A549 (cell line): Measurements from ENCODE around the gene LCN9. TPM values are rescaled to one million over a fixed set of nuclear protein-coding genes. Genes with fewer than 3 reads are reported as not detected.

ENCODE experiments used
- ATAC-seq, 2 experiments: fragments of 200-7000 bp in 1 of 2; fragments of >200 bp in 1 of 2; cut with Nextera tagmentation in 1 of 2; cut with Tn5 transposase in 1 of 2; 3 replicates each; pipeline versions ENCODE4 v1.8.0 to v1.9.1; 2018 to 2020; ENCODE audit warnings: mild to moderate bottlenecking in 1 of 2, moderate library complexity in 1 of 2
- CTCF ChIA-PET: fragments of 300-600 bp; sonication (Branson Sonifier 250); formaldehyde crosslinking; extraction: SDS; loops from one replicate; lab custom pipeline; 2021; ENCODE audit warnings: antibody characterized with exemption, inconsistent platforms; lab: Yijun Ruan, JAX
- POLR2A ChIA-PET: fragments of 350-600 bp; formaldehyde crosslinking; extraction: SDS; loops from one replicate; lab custom pipeline; 2021; ENCODE audit warnings: antibody characterized with exemption, inconsistent platforms; lab: Yijun Ruan, JAX
- DNase-seq, 2 experiments: peaks; one replicate each; pipeline versions ENCODE4 v3.0.0 to v3.0.0-alpha.2; 2011 to 2016; ENCODE audit warnings: low read depth in 1 of 2, low spot score in 1 of 2
- FAIRE-seq: peaks from 2 replicates; lab custom pipeline; 2011; peaks lifted over from hg19 to GRCh38; lab: Jason Lieb, UNC
- H3K27ac ChIP-seq, 2 experiments: fragments of >200 bp; sonication (Bioruptor Twin); formaldehyde crosslinking; 3 replicates each; pipeline ENCODE4 v1.5.1; 2016 to 2017
- H3K4me1 ChIP-seq: fragments of >200 bp; sonication (Bioruptor Twin); formaldehyde crosslinking; 3 replicates; pipeline ENCODE4 v1.6.1; 2016
- H3K4me2 ChIP-seq: fragments of >200 bp; sonication (Bioruptor Twin); formaldehyde crosslinking; 3 replicates; pipeline ENCODE4 v1.6.1; 2016
- H3K4me3 ChIP-seq: fragments of >200 bp; sonication (Bioruptor Twin); formaldehyde crosslinking; 3 replicates; pipeline ENCODE4 v1.5.1; 2016
- H3K9me3 ChIP-seq: fragments of >200 bp; sonication (Bioruptor Twin); formaldehyde crosslinking; 3 replicates; pipeline ENCODE4 v1.6.1; 2016
- CBX2 ChIP-seq: fragments of 200-600 bp; sonication (generic); IDR thresholded peaks from 2 replicates; pipeline ENCODE4 v1.6.1; 2016; ENCODE audit warnings: low read depth, mild to moderate bottlenecking, borderline replicate concordance
- CEBPB ChIP-seq, 2 experiments: fragments of >200 bp in 1 of 2; sonication (Bioruptor Twin) in 1 of 2; formaldehyde crosslinking in 1 of 2; IDR thresholded peaks; 2 replicates each; pipeline ENCODE4 v1.6.1; 2012 to 2016
- ESRRA ChIP-seq: fragments of 150-350 bp; IDR thresholded peaks from 2 replicates; pipeline ENCODE4 v1.6.1; 2014; ENCODE audit warnings: mild to moderate bottlenecking, low read length, borderline replicate concordance
- FOSB ChIP-seq: fragments of 250-450 bp; sonication (Bioruptor Pico); IDR thresholded peaks from 2 replicates; pipeline ENCODE4 v1.5.0; 2020; ENCODE audit warnings: mild to moderate bottlenecking, moderate library complexity
- FOSL2 ChIP-seq, 2 experiments: fragments of 450-650 bp in 1 of 2; fragments of >200 bp in 1 of 2; sonication (Bioruptor Twin) in 1 of 2; formaldehyde crosslinking; IDR thresholded peaks; 2 replicates each; pipeline versions ENCODE4 v1.5.0 to v1.6.1; 2016 to 2020; ENCODE audit warnings: mild to moderate bottlenecking in 1 of 2, moderate library complexity in 1 of 2
- FOXS1 ChIP-seq: fragments of 250-450 bp; sonication (Bioruptor Pico); IDR thresholded peaks from 2 replicates; pipeline ENCODE4 v1.5.0; 2020; ENCODE audit warnings: mild to moderate bottlenecking, moderate library complexity
- HDAC2 ChIP-seq: fragments of 200-600 bp; sonication (generic); IDR thresholded peaks from 2 replicates; pipeline ENCODE4 v1.6.1; 2016
- HEYL ChIP-seq: fragments of 250-450 bp; sonication (Bioruptor Pico); IDR thresholded peaks from 2 replicates; pipeline ENCODE4 v1.8.0; 2021; ENCODE audit warnings: mild to moderate bottlenecking, moderate library complexity
- HOXA7 ChIP-seq: fragments of 250-450 bp; sonication (Bioruptor Pico); IDR thresholded peaks from 2 replicates; pipeline ENCODE4 v1.5.0; 2020; ENCODE audit warnings: mild to moderate bottlenecking, moderate library complexity
- HOXB5 ChIP-seq: fragments of 250-450 bp; sonication (Bioruptor Pico); IDR thresholded peaks from 2 replicates; pipeline ENCODE4 v1.5.0; 2020; ENCODE audit warnings: mild to moderate bottlenecking, moderate library complexity
- JUNB ChIP-seq: fragments of >200 bp; sonication (Bioruptor Twin); formaldehyde crosslinking; IDR thresholded peaks from 2 replicates; pipeline ENCODE4 v1.6.1; 2016
- KDM1A ChIP-seq: fragments of 200-600 bp; sonication (generic); IDR thresholded peaks from 2 replicates; pipeline ENCODE4 v1.6.1; 2016; ENCODE audit warnings: low read depth, mild to moderate bottlenecking
- MYC ChIP-seq: IDR thresholded peaks from 2 replicates; pipeline ENCODE4 v1.6.1; 2012; ENCODE audit warnings: mild to moderate bottlenecking, inconsistent platforms, low read length, improper control_type of control experiment, borderline replicate concordance
- NFE2L2 ChIP-seq: fragments of 150-350 bp; conservative IDR thresholded peaks from 2 replicates; pipeline ENCODE4 v1.6.1; 2014; ENCODE audit warnings: low read length
- NPAS2 ChIP-seq: fragments of 250-450 bp; sonication (Bioruptor Pico); IDR thresholded peaks from 2 replicates; pipeline ENCODE4 v1.8.0; 2022; ENCODE audit warnings: mild to moderate bottlenecking, moderate library complexity, borderline replicate concordance
- NR3C1 ChIP-seq: fragments of >200 bp; sonication (Bioruptor Twin); formaldehyde crosslinking; IDR thresholded peaks from 3 replicates; pipeline ENCODE4 v1.6.1; 2017
- POLR2A ChIP-seq: IDR thresholded peaks from 2 replicates; pipeline ENCODE4 v1.6.1; 2012; ENCODE audit warnings: mild to moderate bottlenecking, low read length
- RAD21 ChIP-seq, 2 experiments: fragments of >200 bp in 1 of 2; sonication (Bioruptor Twin) in 1 of 2; formaldehyde crosslinking in 1 of 2; IDR thresholded peaks in 1 of 2; conservative IDR thresholded peaks in 1 of 2; 2 replicates in 1 of 2; 3 replicates in 1 of 2; pipeline ENCODE4 v1.6.1; 2012 to 2018; ENCODE audit warnings: inconsistent platforms in 1 of 2
- RCOR1 ChIP-seq: fragments of 150-350 bp; IDR thresholded peaks from 2 replicates; pipeline ENCODE4 v1.6.1; 2014; ENCODE audit warnings: antibody characterized with exemption, low read length, low read depth
- RNF2 ChIP-seq: fragments of 200-600 bp; sonication (generic); IDR thresholded peaks from 2 replicates; pipeline ENCODE4 v1.6.1; 2016; ENCODE audit warnings: low read depth, mild to moderate bottlenecking, antibody characterized with exemption, moderate library complexity, borderline replicate concordance
- SMC3 ChIP-seq: fragments of >200 bp; sonication (Bioruptor Twin); formaldehyde crosslinking; IDR thresholded peaks from 3 replicates; pipeline ENCODE4 v1.6.1; 2018; ENCODE audit warnings: inconsistent platforms
- TP53 ChIP-seq: fragments of 250-450 bp; sonication (Bioruptor Pico); IDR thresholded peaks from 2 replicates; pipeline ENCODE4 v1.5.0; 2021; ENCODE audit warnings: mild to moderate bottlenecking, moderate library complexity
- ZC3H11A ChIP-seq: fragments of 450-650 bp; IDR thresholded peaks from 2 replicates; pipeline ENCODE4 v1.6.1; 2014; ENCODE audit warnings: antibody characterized with exemption, mild to moderate bottlenecking
- ZNF302 ChIP-seq: fragments of 250-450 bp; sonication (Bioruptor Pico); IDR thresholded peaks from 2 replicates; pipeline ENCODE4 v1.9.0; 2021; ENCODE audit warnings: inconsistent platforms, mild to moderate bottlenecking, moderate library complexity
- whole genome bisulfite sequencing: methylation state at CpG from one replicate; pipeline ENCODE4 v1.1.6; 2017; ENCODE audit errors: missing lambda C conversion rate; 5-methylcytosine and 5-hydroxymethylcytosine counted together
- polyA plus RNA-seq, 4 experiments: library from polyadenylated mRNA; depleted of rRNA in 3 of 4; stranded (reverse); fragments of >200 nt; fragmentation: RNase III in 1 of 4; extraction: RNeasy Plus Mini Kit Qiagen cat#74134 plus additional on column Dnase treatment in 1 of 4; gene quantifications; 2 replicates in 3 of 4; 3 replicates in 1 of 4; pipeline ENCODE4 v1.2.3, GENCODE V29; 2011 to 2017
- TF ChIP-seq, protein P1 (sequence below): IDR thresholded peaks from 2 replicates; pipeline ENCODE4 v1.6.1; 2012
- TF ChIP-seq, protein P2 (sequence below): fragments of 200-600 bp; sonication (generic); IDR thresholded peaks from 2 replicates; pipeline ENCODE4 v1.6.1; 2016; ENCODE audit warnings: antibody characterized with exemption, mild to moderate bottlenecking, moderate library complexity
- TF ChIP-seq, protein P3 (sequence below): fragments of >200 bp; sonication (Bioruptor Twin); formaldehyde crosslinking; IDR thresholded peaks from 3 replicates; pipeline ENCODE4 v1.6.1; 2016

Gene LCN9
- polyA plus RNA-seq, 2 of the 4 experiments (the other 2 are of a cell fraction), result not detected

DNA sequence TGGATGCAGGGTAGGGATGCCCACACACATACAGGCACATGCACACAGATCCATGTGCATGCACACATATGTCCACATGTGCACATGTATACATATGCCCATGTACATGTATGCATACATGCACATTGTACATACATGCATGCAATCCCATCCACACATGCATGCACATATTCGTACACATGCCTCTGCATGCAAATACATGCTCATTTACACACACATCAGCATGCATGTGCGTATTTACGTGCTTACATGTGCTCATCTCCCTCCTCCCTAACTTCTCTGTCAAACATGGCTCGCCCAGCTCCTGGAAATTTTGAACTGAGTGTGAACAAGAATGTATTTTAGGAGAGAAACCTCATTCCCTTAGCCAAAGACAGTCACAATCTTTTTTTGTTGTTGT is 45.1 kb downstream of the LCN9 start:
- ATAC-seq, result no peak
- Histone ChIP-seq H3K4me1 (no peaks in the 10 kb centered on the region), H3K27ac (no peak overlapping the region), H3K4me2 (no peak overlapping the region), H3K4me3 (no peak overlapping the region), H3K9me3 (no peaks in the 10 kb centered on the region)
- WGBS, result 52% methylated on average over 4 of the region's 4 CpGs
- POLR2A ChIA-PET, result no interaction called here
- CTCF ChIA-PET, result no interaction called here
- DNase-seq, result no peak
- no peak for FAIRE-seq
- no peak for TF ChIP-seq POLR2A
- TF ChIP-seq FOSB (CRISPR knock-in tag), result no peak
- TF ChIP-seq, protein P1, sequence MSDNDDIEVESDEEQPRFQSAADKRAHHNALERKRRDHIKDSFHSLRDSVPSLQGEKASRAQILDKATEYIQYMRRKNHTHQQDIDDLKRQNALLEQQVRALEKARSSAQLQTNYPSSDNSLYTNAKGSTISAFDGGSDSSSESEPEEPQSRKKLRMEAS, result no peak
- TF ChIP-seq ESRRA, result no peak
- no peak for TF ChIP-seq TP53
- no peak for TF ChIP-seq HEYL (CRISPR knock-in tag)
- TF ChIP-seq HDAC2, result no peak
- TF ChIP-seq NPAS2 (CRISPR knock-in tag), result no peak
- TF ChIP-seq JUNB, result no peak
- TF ChIP-seq ZNF302 (CRISPR knock-in tag), result no peak
- no peak for TF ChIP-seq HOXA7 (CRISPR knock-in tag)
- TF ChIP-seq CBX2, result no peak
- no peak for TF ChIP-seq RCOR1
- TF ChIP-seq FOXS1 (CRISPR knock-in tag), result no peak
- TF ChIP-seq RNF2, result no peak
- TF ChIP-seq, protein P2, sequence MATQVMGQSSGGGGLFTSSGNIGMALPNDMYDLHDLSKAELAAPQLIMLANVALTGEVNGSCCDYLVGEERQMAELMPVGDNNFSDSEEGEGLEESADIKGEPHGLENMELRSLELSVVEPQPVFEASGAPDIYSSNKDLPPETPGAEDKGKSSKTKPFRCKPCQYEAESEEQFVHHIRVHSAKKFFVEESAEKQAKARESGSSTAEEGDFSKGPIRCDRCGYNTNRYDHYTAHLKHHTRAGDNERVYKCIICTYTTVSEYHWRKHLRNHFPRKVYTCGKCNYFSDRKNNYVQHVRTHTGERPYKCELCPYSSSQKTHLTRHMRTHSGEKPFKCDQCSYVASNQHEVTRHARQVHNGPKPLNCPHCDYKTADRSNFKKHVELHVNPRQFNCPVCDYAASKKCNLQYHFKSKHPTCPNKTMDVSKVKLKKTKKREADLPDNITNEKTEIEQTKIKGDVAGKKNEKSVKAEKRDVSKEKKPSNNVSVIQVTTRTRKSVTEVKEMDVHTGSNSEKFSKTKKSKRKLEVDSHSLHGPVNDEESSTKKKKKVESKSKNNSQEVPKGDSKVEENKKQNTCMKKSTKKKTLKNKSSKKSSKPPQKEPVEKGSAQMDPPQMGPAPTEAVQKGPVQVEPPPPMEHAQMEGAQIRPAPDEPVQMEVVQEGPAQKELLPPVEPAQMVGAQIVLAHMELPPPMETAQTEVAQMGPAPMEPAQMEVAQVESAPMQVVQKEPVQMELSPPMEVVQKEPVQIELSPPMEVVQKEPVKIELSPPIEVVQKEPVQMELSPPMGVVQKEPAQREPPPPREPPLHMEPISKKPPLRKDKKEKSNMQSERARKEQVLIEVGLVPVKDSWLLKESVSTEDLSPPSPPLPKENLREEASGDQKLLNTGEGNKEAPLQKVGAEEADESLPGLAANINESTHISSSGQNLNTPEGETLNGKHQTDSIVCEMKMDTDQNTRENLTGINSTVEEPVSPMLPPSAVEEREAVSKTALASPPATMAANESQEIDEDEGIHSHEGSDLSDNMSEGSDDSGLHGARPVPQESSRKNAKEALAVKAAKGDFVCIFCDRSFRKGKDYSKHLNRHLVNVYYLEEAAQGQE, result no peak

DNA sequence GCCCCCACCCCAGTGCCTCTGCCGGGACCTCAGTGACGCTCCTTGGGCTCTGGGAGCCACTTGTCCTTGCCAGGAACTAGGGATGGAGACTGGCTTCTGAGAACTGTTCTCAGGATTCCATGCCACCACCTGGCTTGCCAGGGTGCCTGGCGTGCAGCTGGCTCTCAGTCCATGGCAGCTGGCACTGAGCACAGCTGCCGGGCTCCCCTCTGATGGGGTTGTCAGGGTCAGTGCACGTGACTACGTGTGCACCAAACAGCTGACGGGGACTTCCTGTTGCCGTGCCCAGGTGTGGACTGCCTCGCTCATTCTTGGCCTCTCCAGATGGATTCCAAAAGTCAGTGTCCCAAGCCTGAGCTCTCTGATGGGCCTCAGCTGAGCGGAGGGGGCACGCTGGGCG is 48.3 kb downstream of the LCN9 start:
- no peak for DNase-seq
- Histone ChIP-seq H3K4me3 (no peak overlapping the region), H3K9me3 (no peaks in the 10 kb centered on the region), H3K4me1 (no peaks in the 10 kb centered on the region), H3K27ac (no peak overlapping the region), H3K4me2 (no peak overlapping the region)
- TF ChIP-seq ZC3H11A (no peak), FOXS1 (CRISPR knock-in tag) (no peak)
- POLR2A ChIA-PET, result no interaction called here
- FAIRE-seq, result no peak
- CTCF ChIA-PET, result interaction anchor here (0.9 to 1.9 kb wide), 3 partner anchors 9 to 17 kb away, joined by 3 to 7 read pairs (median 5); partner anchors contain the start of gene KCNT1
- no peak for ATAC-seq
- WGBS, result 28% methylated on average over 5 of the region's 12 CpGs

DNA sequence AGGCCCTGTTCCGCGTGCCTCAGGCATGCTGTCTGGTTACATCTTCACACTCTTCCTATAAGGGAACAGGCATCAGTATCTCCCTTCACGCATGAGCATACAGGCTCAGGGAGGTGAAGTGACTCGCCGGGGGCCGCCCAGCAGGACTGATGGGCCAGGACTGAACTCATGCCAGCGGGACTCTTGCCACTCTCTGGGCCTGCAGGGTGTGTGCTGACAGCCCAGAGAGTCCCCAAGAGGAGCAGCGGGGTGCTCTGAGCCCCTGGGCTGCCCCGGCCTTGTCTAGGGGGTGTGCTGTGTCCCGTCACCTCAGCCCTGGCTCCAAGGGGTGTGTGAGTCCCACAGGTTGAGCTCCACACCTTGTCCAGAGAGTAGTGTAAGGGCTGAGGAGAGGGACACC is 48.8 kb downstream of the LCN9 start:
- WGBS, result 42% methylated on average over 8 of the region's 10 CpGs
- DNase-seq (no peak), FAIRE-seq (no peak), ATAC-seq (no peak)
- Histone ChIP-seq H3K27ac (no peak overlapping the region), H3K9me3 (no peaks in the 10 kb centered on the region), H3K4me2 (no peak overlapping the region), H3K4me1 (no peaks in the 10 kb centered on the region), H3K4me3 (no peak overlapping the region)
- CTCF ChIA-PET, result interaction anchor here (1.9 kb wide), 1 partner anchor 9 kb away, joined by 7 read pairs; the partner anchor contains the start of gene KCNT1
- POLR2A ChIA-PET, result no interaction called here
- TF ChIP-seq CEBPB (IDR thresholded peaks at IDR 0.05) (no peak), SMC3 (no peak), NFE2L2 (no peak), KDM1A (no peak), MYC (no peak), POLR2A (no peak), RAD21 (conservative IDR thresholded peaks at IDR 0.05 in 1 of 2, IDR thresholded peaks at IDR 0.05 in 1 of 2) (no peak), FOSL2 (IDR thresholded peaks at IDR 0.05) (no peak), FOSL2 (CRISPR knock-in tag; IDR thresholded peaks at IDR 0.05) (no peak), HOXB5 (CRISPR knock-in tag) (no peak), NR3C1 (no peak), HDAC2 (no peak)
- TF ChIP-seq, protein P3, sequence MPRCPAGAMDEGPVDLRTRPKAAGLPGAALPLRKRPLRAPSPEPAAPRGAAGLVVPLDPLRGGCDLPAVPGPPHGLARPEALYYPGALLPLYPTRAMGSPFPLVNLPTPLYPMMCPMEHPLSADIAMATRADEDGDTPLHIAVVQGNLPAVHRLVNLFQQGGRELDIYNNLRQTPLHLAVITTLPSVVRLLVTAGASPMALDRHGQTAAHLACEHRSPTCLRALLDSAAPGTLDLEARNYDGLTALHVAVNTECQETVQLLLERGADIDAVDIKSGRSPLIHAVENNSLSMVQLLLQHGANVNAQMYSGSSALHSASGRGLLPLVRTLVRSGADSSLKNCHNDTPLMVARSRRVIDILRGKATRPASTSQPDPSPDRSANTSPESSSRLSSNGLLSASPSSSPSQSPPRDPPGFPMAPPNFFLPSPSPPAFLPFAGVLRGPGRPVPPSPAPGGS, result no peak
